HepG2 (cell line): ENCODE results near the gene TMEM178A. TPM values are rescaled to one million over a fixed set of nuclear protein-coding genes. Genes with fewer than 3 reads are reported as not detected.

Source experiments
- ERF ChIP-seq: IDR thresholded peaks from 2 replicates; pipeline ENCODE4 v1.6.1; 2018; ENCODE audit warnings: missing biosample characterization, missing genetic modification reagents
- HNF4G ChIP-seq, 2 experiments: sonication (generic) in 1 of 2; formaldehyde crosslinking in 1 of 2; IDR thresholded peaks; 2 replicates each; pipeline versions ENCODE4 v1.4.0 to v1.6.1; 2011 to 2020; ENCODE audit warnings: borderline replicate concordance in 2 of 2, low read depth in 2 of 2, mild to moderate bottlenecking in 2 of 2, low read length in 1 of 2, missing genetic modification reagents in 1 of 2, moderate library complexity in 1 of 2
- KDM1A ChIP-seq: IDR thresholded peaks from 2 replicates; pipeline ENCODE4 v1.6.1; 2016; ENCODE audit warnings: missing compliant biosample characterization
- MAF1 ChIP-seq: sonication (generic); formaldehyde crosslinking; IDR thresholded peaks from 2 replicates; pipeline ENCODE4 v1.5.0; 2020; ENCODE audit warnings: missing genetic modification reagents, borderline replicate concordance
- MTA1 ChIP-seq: sonication (generic); formaldehyde crosslinking; IDR thresholded peaks from 2 replicates; pipeline ENCODE4 v1.4.0; 2020; ENCODE audit warnings: missing genetic modification reagents, mild to moderate bottlenecking, borderline replicate concordance
- NFKBIZ ChIP-seq: IDR thresholded peaks from 2 replicates; pipeline ENCODE4 v1.6.1; 2018; ENCODE audit warnings: missing genetic modification reagents, missing compliant biosample characterization
- PCBP2 ChIP-seq: fragments of 200-400 bp; formaldehyde crosslinking; optimal IDR thresholded peaks from 2 replicates; pipeline ENCODE3; 2018; ENCODE audit warnings: low read length, low read depth; ENCODE audit not compliant: poor library complexity, severe bottlenecking
- RNF2 ChIP-seq: fragments of 450-650 bp; conservative IDR thresholded peaks from 2 replicates; pipeline ENCODE4 v1.6.1; 2016; ENCODE audit warnings: low read depth
- RXRA ChIP-seq: sonication (generic); formaldehyde crosslinking; IDR thresholded peaks from 2 replicates; pipeline ENCODE4 v1.5.1; 2020; ENCODE audit warnings: missing genetic modification reagents
- TGIF2 ChIP-seq: IDR thresholded peaks from 2 replicates; pipeline ENCODE4 v1.6.1; 2016; ENCODE audit warnings: control low read depth, missing compliant biosample characterization
- ZNF274 ChIP-seq: sonication (generic); formaldehyde crosslinking; IDR thresholded peaks from 2 replicates; pipeline ENCODE4 v1.5.1; 2020; ENCODE audit warnings: mild to moderate bottlenecking, missing genetic modification reagents
- ZNF350 ChIP-seq: sonication (generic); formaldehyde crosslinking; IDR thresholded peaks from 2 replicates; pipeline ENCODE4 v1.4.0; 2020; ENCODE audit warnings: mild to moderate bottlenecking, low read depth, missing genetic modification reagents, borderline replicate concordance
- ZNF549 ChIP-seq: sonication (generic); formaldehyde crosslinking; IDR thresholded peaks from 2 replicates; pipeline ENCODE4 v1.5.0; 2020; ENCODE audit warnings: missing genetic modification reagents
- ZNF557 ChIP-seq: sonication (generic); formaldehyde crosslinking; IDR thresholded peaks from 2 replicates; pipeline ENCODE4 v1.4.0; 2020; ENCODE audit warnings: missing genetic modification reagents
- ZNF83 ChIP-seq: sonication (generic); formaldehyde crosslinking; IDR thresholded peaks from 2 replicates; pipeline ENCODE4 v1.4.0; 2020; ENCODE audit warnings: missing genetic modification reagents, mild to moderate bottlenecking, borderline replicate concordance
- polyA plus RNA-seq, 8 experiments: library from polyadenylated mRNA; depleted of rRNA in 3 of 8; stranded (reverse) in 7 of 8; unstranded in 1 of 8; fragments of >200 nt; fragmentation: Illumina TruSeq in 4 of 8; extraction: Trizol in 4 of 8; gene quantifications; 2 replicates each; pipeline versions ENCODE4 v1.2.1 to v1.2.3, GENCODE V29; 2011 to 2016; ENCODE audit warnings: low read depth in 4 of 8, missing spikeins in 1 of 8, mixed read lengths in 1 of 8; ENCODE audit not compliant: insufficient read depth in 1 of 8
- total RNA-seq, 5 experiments: library from RNA; depleted of rRNA; stranded (reverse); fragments of >200 nt; fragmentation: Illumina TruSeq; extraction: Trizol; gene quantifications; 2 replicates each; pipeline ENCODE4 v1.2.3, GENCODE V29; 2016; ENCODE audit warnings: low read depth in 1 of 5
- TF ChIP-seq, protein P1 (sequence below): sonication (generic); formaldehyde crosslinking; conservative IDR thresholded peaks from 2 replicates; pipeline ENCODE4 v1.8.1; 2023; ENCODE audit warnings: missing genetic modification reagents
- TF ChIP-seq, protein P2 (sequence below): sonication (generic); formaldehyde crosslinking; IDR thresholded peaks from 2 replicates; pipeline ENCODE4 v1.9.0; 2022; ENCODE audit warnings: low read depth, missing genetic modification reagents
- TF ChIP-seq, protein P3 (sequence below): IDR thresholded peaks from 2 replicates; pipeline ENCODE4 v1.6.1; 2016; ENCODE audit warnings: mild to moderate bottlenecking
- TF ChIP-seq, protein P4 (sequence below): sonication (generic); formaldehyde crosslinking; IDR thresholded peaks from 2 replicates; pipeline ENCODE4 v1.5.1; 2020; ENCODE audit warnings: missing genetic modification reagents, mild to moderate bottlenecking, borderline replicate concordance
- TF ChIP-seq, protein P5 (sequence below): IDR thresholded peaks from 2 replicates; pipeline ENCODE4 v1.6.1; 2018; ENCODE audit warnings: missing genetic modification reagents

The TMEM178A gene
- total and polyA plus RNA-seq, 2 of the 13 experiments (the other 11 are each of a cell fraction or from before 2014, with no cell fraction given), result 0.38 to 3.3 TPM

DNA sequence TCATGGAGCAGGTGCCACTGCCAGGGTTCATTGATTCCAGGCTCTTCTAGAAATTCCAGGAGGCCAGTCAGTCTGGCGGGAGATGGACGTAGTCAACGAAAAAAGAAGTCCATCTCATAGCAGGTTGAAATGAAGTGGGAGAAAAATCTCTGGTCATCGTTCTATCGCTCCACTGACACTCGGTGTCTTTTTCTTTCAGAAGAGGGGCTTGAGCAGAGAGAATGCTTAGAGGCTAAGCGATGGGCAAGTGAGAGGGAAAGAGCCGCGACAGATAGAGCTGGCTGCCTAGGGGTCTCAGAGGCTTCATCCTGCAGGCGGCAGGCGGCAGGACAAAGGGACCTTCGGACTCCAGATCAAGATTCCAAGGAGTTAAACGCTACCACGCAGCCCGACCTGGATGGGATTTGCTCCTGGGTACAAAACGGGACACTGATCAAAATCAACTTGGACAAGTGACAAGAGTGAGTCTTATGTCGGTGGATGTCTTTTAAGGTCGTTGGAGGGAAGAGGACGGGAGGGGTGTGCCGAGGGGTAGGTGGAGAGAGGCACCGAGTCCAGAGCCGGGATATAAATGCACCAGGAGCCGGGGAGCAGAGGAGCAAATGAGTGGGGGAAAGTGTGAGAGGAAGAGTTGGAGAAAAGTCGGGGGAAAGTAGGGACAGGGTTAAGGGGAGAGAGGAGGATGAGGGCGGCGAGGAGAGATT, 677 bp upstream of the TMEM178A start (continued):
- TF ChIP-seq, protein P1, sequence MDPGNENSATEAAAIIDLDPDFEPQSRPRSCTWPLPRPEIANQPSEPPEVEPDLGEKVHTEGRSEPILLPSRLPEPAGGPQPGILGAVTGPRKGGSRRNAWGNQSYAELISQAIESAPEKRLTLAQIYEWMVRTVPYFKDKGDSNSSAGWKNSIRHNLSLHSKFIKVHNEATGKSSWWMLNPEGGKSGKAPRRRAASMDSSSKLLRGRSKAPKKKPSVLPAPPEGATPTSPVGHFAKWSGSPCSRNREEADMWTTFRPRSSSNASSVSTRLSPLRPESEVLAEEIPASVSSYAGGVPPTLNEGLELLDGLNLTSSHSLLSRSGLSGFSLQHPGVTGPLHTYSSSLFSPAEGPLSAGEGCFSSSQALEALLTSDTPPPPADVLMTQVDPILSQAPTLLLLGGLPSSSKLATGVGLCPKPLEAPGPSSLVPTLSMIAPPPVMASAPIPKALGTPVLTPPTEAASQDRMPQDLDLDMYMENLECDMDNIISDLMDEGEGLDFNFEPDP (CRISPR knock-in tag), result 0 out of 2 replicates have a peak, but pooled peaks have one; percentile 16
- TF ChIP-seq PCBP2 (peak; percentile 42), ZNF549 (CRISPR knock-in tag) (no peak), MTA1 (CRISPR knock-in tag) (no peak), RNF2 (0 out of 2 replicates have a peak, but pooled peaks have one; percentile 49), ZNF557 (no peak), NFKBIZ (CRISPR knock-in tag) (no peak), TGIF2 (CRISPR knock-in tag) (no peak), HNF4G (IDR thresholded peaks at IDR 0.05; ENCODE audit: borderline replicate concordance, low read depth, low read length) (peak; percentile 17; the same call in 1 of the 2 replicates), HNF4G (CRISPR knock-in tag; IDR thresholded peaks at IDR 0.05; ENCODE audit: borderline replicate concordance, low read depth) (no peak), ZNF83 (CRISPR knock-in tag) (no peak), RXRA (CRISPR knock-in tag) (no peak), ZNF350 (CRISPR knock-in tag) (no peak), ERF (CRISPR knock-in tag) (no peak), ZNF274 (CRISPR knock-in tag) (no peak), KDM1A (no peak), MAF1 (CRISPR knock-in tag) (no peak)
- TF ChIP-seq, protein P2, sequence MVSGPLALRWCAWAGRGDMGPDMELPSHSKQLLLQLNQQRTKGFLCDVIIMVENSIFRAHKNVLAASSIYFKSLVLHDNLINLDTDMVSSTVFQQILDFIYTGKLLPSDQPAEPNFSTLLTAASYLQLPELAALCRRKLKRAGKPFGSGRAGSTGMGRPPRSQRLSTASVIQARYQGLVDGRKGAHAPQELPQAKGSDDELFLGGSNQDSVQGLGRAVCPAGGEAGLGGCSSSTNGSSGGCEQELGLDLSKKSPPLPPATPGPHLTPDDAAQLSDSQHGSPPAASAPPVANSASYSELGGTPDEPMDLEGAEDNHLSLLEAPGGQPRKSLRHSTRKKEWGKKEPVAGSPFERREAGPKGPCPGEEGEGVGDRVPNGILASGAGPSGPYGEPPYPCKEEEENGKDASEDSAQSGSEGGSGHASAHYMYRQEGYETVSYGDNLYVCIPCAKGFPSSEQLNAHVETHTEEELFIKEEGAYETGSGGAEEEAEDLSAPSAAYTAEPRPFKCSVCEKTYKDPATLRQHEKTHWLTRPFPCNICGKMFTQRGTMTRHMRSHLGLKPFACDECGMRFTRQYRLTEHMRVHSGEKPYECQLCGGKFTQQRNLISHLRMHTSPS (CRISPR knock-in tag), result 0 out of 2 replicates have a peak, but pooled peaks have one; percentile 29
- TF ChIP-seq, protein P3, sequence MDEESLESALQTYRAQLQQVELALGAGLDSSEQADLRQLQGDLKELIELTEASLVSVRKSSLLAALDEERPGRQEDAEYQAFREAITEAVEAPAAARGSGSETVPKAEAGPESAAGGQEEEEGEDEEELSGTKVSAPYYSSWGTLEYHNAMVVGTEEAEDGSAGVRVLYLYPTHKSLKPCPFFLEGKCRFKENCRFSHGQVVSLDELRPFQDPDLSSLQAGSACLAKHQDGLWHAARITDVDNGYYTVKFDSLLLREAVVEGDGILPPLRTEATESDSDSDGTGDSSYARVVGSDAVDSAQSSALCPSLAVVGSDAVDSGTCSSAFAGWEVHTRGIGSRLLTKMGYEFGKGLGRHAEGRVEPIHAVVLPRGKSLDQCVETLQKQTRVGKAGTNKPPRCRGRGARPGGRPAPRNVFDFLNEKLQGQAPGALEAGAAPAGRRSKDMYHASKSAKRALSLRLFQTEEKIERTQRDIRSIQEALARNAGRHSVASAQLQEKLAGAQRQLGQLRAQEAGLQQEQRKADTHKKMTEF (CRISPR knock-in tag), result no peak
- TF ChIP-seq, protein P4, sequence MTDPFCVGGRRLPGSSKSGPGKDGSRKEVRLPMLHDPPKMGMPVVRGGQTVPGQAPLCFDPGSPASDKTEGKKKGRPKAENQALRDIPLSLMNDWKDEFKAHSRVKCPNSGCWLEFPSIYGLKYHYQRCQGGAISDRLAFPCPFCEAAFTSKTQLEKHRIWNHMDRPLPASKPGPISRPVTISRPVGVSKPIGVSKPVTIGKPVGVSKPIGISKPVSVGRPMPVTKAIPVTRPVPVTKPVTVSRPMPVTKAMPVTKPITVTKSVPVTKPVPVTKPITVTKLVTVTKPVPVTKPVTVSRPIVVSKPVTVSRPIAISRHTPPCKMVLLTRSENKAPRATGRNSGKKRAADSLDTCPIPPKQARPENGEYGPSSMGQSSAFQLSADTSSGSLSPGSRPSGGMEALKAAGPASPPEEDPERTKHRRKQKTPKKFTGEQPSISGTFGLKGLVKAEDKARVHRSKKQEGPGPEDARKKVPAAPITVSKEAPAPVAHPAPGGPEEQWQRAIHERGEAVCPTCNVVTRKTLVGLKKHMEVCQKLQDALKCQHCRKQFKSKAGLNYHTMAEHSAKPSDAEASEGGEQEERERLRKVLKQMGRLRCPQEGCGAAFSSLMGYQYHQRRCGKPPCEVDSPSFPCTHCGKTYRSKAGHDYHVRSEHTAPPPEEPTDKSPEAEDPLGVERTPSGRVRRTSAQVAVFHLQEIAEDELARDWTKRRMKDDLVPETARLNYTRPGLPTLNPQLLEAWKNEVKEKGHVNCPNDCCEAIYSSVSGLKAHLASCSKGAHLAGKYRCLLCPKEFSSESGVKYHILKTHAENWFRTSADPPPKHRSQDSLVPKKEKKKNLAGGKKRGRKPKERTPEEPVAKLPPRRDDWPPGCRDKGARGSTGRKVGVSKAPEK (CRISPR knock-in tag), result peak; percentile 67; the same call in 1 of the 2 replicates
- TF ChIP-seq, protein P5, sequence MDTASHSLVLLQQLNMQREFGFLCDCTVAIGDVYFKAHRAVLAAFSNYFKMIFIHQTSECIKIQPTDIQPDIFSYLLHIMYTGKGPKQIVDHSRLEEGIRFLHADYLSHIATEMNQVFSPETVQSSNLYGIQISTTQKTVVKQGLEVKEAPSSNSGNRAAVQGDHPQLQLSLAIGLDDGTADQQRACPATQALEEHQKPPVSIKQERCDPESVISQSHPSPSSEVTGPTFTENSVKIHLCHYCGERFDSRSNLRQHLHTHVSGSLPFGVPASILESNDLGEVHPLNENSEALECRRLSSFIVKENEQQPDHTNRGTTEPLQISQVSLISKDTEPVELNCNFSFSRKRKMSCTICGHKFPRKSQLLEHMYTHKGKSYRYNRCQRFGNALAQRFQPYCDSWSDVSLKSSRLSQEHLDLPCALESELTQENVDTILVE (CRISPR knock-in tag), result no peak
